Colon (tissue), 2 donors: ENCODE measurements around the gene TTC27.
"Not testable (repeated sequence)": the region's sequence is repeated elsewhere in the genome, so short reads cannot be mapped to it uniquely, and the experiment has no call there.

ENCODE experiments used
- FAIRE-seq: peaks from 2 replicates; lab custom pipeline; 2012; peaks lifted over from hg19 to GRCh38; lab: Jason Lieb, UNC
- donor health status: control.
- donor health status: control.

Gene TTC27

DNA sequence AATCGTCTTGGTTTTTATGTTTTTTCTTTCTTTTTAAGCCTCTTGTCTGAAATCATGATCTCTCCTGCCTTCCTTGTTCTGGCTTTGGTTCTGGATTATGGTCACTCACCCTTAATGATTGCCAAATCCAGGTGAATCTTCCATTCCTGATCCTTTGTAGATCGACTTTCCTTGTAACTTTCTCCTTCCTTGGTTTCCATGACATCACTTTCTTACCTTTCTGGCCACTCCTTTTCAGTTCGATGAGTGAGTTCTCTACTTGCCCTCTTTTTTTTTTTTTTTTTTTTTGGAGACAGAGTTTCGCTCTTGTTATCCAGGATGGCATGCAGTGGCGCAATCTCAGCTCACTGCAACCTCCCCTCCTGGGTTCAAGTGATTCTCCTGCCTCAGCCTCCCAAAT, 179.8 kb downstream of the TTC27 start:
- FAIRE-seq = no peak

DNA sequence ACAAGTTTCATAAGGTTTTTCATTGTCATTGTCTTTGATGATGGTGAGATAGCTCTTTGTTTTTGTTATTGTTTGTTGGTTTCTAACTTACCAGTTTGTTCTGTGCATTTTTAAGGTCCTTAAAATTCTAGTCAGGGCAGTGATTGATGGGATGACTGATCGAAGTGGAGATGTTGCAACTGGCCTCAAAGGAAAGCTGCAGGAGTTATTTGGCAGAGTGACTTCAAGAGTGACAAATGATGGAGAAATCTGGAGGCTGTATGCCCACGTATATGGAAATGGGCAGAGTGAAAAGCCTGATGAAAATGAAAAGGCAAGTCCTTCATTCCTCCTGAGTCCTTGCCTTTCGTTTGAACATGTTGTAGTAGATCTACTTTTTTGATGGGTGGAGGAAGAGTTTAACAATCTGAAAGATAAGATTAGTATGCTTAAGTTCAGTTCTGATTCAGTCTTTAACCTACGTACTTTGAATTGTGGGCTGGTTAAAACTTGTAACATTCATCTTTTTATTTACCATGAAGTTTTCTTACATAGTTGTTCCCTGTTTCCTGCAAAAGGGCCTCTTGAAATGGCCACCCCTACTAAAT, 183.2 kb downstream of the TTC27 start:
- FAIRE-seq = no peak

DNA sequence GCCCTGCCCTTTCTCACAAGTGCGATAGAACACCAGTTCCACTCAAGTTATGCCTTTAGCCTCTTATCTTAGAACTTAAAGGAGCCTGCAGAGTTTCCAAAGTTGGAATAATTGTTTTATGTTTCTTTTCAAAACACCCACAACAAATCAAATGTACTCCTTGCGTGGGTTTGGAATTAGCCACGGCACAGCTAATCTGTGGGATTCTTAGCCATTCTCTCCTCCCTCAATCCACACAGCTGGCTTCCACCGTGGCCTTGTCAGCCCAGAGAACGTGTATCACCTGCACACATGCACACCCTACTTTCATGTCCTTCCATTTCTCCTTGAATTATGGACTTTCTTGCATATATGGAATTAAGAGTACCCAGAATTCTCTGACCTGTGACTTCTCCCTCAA, 183.8 kb downstream of the TTC27 start:
- no peak for FAIRE-seq

DNA sequence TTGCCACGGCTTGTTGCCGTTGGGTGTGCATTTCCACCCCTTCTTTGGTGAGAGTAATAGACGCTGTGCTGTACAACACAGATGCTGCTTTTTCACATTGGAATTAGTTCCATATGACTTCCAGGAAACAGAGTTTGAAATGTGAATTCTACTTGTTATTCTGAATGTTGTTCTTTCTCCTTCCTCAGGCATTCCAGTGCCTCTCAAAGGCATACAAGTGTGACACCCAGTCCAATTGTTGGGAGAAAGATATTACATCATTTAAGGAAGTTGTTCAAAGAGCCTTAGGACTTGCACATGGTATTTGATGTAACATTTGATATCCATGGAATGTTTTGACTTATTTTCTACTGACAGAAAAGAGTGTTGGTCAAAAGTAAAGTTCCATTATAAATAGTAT, 184.5 kb downstream of the TTC27 start:
- no peak for FAIRE-seq

DNA sequence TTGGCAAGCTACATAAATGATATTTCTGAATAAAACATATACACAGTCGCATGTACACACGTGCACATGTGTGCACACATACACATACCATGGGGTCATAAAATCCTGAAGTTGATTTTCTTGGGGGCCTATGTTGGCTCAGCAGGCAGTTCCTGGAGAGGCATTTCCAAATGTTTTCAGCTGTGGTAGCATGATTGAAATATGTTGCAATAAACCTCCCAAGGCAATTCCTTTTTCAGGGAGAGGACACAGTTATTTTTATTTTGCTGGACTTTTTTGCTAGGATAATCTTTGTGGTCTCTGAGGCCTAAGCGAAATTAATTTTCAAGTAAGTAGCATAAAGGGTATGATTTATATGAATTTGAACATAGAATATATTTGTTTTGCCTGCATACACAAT, 192.2 kb downstream of the TTC27 start:
- no peak for FAIRE-seq

DNA sequence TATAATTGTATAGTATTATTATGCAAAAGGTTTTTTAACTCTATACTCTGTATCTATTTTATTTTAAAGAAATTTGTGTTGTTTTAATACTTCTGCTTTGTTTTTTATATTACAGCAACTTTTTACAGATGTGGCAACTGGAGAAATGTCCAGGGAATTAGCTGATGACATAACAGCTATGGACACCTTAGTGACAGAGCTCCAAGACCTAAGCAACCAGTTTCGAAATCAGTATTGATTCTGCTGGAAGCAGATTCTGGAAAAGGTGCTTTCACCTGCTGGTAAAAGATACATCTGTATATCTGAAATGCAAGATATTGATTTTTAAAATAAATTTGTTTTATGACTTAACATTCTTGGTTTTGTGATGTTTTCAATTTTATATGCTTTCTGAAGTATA, 192.9 kb downstream of the TTC27 start:
- FAIRE-seq = no peak

DNA sequence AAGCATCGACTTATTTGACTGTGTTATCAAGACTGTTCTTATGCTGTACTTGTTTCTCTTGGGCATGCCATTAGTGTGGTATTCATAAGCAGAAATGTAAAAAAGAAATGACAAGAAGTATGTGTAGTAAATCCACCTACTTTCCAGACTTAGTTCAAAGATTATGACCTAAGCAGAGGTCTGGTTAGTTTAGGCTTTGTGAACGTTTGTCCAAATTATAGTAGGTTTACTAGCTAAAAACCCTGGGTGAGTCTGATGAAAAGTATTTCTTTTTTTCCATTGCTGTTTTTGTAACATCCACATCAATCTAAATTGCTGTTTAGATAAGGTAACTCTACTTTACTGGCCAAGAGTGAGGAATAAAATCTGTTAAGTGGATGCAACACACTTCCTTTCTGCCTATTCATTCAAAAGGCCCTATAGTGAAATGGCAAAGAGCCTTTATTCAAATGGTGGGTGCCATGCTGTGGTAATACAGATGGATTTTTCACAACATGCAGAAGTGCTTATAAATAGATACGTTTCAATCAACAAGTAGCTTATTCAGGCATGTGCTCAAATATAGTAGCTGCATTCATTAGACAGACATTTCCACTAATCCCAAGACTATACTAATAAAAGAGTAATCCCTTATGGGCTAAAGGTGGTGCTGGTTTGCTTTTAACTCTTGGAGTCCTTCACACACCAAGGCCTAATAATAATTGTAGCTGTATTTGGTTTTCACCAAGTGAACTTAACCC, 196.4 kb downstream of the TTC27 start:
- FAIRE-seq = no peak

DNA sequence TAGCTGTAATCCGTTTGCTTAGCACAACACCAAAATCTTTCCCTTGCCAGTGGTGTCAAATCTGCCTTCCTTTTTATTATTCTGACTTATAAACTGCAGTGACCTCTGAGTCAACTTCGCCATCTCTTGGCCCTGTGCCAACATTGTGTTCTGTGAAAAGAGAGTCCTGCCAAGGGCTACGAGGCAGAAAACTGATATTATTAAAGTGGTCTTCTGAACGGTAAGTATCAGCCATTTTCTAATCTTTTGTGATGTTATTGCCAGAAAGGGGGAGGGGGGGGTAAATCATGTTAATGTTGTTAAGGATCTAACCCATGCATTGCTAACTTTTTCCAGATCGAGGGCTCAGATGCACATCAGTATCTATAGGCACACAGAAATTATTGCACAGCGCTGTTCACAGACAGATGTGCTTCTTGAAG, 197.5 kb downstream of the TTC27 start:
- FAIRE-seq = no peak

DNA sequence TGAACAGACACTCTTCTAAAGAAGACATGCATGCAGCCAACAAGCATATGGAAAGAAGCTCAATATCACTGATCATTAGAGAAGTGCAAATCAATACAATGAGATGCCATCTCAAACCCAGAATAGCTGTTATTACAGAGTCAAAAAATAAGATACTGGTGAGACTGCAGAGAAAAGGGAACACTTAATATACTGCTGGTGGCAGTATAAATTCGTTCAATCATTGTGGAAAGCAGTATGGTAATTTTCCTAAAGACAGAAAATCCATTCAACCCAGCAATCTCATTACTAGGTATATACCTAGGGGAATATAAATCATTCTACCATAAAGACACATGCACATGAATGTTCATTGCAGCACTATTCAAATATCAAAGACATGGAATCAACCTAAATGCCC, 202.3 kb downstream of the TTC27 start:
- FAIRE-seq = no peak

DNA sequence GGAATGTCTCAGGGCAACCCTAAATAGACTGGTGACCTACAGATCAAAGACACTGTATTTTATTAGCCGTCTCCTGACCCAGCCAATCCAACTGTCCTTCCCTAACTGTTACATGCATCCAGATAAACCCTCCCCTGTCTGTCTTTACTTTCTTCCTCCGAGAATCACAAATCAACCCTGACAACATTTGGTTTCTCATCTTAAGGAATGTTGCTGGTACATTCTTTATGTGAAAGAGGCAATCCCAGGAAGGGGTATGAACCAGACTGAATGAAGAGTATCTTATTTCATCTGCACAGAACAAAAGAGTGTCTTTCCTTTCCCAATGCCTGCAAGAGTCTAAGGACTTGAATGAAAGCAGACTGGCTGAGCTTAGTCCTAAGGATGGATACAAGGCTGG, 205.0 kb downstream of the TTC27 start:
- FAIRE-seq = no peak

DNA sequence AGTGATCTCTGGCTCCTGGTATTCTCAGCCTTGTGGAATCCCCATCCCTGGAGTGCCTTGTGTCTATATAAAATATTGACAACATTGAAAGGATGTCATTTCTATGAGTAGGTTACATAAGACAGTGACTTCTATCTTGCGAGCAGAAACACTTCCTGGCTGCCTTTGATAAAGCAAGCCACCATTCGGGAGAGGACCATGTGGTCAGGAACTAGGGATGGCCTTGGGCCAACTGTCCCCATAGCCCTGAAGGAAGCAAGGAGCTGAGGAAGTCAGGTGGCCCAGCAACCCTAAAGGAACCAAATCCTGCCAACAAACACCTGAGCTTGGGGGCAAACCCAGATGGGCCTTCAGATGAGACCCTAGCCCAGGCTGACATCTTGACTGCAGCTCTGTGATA, 205.9 kb downstream of the TTC27 start:
- no peak for FAIRE-seq

DNA sequence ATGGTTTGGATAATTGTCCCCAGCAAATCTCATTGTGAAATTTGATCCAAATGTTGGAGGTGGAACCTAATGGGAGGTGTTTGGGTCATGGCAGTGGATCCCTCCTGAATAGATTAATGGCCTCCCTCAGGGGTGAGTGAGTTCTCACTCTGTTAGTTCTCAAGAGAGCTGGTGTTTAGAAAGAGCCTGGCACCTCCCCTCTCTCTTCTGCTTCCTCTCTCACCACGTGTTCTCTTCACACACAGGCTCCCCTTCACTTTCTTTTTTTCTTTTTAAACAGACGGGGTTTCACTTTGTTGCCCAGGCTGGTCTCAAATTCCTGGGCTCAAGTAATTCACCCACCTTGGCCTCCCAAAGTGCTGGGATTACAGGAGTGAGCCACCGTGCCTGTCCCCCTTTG, 207.3 kb downstream of the TTC27 start:
- FAIRE-seq = no peak

DNA sequence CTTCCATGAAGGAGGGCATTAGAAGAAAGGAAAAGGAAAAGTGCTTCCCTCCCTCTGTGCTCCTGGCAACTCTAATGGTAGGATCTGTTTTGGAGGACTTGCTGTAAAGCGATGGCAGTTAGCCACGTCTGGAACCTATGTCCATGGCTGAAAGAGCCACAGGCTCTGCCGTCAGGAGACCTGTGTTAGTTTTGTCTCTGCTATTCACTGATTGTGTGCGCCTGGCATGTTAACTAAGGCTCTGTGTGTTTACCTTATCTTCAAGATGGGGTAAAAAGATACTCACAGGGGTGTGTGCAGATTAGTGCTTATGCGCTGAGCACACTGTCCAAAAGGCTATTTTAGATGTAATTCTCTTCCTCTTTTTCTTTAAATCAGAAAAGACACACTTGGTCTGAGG, 209.1 kb downstream of the TTC27 start:
- no peak for FAIRE-seq

DNA sequence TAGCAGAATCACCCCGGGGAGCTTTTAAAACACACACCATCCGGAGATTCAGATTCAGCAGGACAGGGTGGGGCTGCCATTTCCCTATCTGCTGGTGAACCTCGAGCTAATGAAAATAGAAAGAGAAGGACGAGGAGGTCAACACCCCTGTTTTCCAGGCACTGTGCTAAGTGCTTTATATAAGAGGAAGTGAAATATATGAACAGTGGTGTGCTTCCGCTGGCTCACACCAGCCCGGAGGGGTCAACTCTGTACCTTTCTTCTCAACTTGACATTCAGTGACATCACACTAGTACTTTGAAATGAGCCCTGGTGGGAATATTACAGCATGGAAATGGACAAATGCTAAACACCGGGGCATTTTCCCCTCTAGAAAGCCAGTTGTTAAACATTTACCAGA, 210.6 kb downstream of the TTC27 start:
- no peak for FAIRE-seq

DNA sequence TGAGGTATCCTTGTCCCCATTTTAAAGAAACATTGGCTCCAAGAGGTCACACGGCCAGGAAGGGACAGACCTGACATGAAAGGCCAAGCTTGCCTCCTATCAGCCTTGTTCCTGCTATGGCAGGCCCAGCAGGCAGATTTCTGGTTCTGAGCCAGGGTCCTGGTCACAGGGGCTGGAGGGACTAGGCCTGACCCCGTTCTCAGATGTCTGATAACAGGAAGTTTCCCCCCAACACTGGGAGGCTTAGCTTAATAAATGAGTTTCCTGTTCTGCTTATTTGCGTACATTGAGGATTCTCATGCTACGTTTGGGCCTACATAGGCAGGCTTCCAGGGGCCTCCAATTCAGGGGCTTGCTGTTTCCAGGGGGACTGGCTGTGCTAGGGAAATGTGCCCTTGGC, 211.1 kb downstream of the TTC27 start:
- no peak for FAIRE-seq

DNA sequence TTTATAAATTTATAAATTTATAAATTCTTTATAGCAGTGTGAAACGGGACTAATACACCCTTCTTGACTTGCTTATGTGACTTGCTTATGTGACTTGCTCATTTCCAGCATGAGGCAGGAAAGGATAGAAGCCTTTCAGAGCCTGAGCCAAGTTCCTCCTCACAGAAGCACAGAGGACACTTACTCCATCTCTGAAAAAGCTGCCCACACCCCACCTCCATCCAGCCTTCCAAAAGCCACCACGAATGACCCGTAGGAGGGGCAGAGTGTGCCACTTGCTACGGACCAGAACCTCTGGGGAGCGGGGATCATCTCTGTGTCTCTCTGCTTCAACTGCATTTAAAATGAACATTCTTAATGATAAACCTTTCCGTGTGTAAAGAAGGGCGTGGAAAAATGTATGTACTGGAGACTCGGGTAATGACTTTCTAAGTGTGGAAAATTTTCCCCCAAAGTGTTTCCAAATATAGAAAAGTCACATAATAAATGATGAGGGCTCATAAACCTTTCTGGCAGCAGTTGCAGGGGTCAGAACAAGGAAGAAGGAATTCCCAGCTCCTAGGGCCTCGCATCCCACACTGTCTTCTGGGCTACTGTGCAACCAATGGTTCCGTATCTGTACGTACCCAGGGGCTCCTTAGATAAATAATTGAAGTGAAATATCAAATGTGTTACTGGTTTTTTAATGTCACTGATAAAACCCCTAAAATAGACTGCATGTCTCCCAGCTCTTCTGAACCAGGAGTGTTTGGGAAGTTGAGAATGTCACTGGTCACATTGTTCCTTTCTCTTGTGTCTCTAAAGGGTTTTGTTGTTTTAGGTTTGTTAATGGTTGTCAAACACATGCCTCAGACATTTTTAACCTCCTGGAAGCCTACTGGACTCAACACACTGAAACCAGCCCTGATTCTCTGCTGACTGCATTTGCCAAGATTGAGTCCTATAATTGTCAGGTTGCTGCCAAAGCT, 214.4 kb downstream of the TTC27 start:
- FAIRE-seq = no peak

DNA sequence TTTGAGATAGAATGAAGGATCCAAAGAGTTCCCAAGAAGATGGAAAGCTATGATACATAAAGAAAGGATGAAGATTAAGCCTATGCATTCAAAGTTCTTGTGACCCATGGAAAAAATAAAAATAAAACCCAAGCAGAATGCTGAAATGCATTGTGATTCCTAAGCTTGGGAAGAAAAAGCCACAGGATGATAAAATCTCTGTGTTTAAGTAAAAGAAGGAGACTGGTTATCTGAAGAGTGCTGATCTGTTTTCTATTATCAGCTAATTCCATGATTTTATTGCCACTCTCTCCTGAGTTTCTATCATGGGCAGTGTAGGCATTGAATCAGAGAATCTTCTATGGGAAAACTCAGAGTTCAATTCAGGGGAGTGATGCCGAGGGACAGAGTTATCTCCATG, 215.8 kb downstream of the TTC27 start:
- no peak for FAIRE-seq

DNA sequence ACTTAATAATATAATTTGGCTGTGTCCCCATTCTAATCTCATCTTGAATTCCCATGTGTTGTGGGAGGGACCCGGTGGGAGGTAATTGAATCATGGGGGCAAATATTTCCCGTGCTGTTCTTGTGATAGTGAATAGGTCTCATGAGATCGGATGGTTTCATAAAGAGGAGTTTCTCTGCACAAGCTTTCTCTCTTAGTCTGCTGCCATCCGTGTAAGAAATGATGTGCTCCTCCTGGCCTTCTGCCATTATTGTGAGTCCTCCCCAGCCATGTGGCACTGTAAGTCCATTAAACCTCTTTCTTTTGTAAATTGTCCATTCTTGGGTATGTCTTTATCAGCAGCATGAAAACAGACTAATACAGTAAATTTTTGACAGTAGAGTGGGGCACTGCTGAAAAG, 216.4 kb downstream of the TTC27 start:
- no peak for FAIRE-seq

DNA sequence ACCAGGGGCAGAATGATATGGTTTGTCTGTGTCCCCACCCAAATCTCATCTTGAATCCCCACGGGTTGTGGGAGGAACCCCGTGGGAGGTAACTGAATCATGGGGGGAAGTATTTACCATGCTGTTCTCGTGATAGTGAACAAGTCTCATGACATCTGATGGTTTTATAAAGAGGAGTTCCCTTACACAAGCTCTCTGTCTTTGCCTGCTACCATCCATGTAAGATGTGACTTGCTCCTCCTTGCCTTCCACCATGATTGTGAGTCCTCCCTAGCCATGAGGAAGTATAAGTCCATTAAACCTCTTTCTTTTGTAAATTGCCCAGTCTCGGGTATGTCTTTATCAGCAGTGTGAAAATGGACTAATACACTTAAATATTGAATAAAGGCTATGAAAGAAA, 218.4 kb downstream of the TTC27 start:
- FAIRE-seq = not testable (repeated sequence)

DNA sequence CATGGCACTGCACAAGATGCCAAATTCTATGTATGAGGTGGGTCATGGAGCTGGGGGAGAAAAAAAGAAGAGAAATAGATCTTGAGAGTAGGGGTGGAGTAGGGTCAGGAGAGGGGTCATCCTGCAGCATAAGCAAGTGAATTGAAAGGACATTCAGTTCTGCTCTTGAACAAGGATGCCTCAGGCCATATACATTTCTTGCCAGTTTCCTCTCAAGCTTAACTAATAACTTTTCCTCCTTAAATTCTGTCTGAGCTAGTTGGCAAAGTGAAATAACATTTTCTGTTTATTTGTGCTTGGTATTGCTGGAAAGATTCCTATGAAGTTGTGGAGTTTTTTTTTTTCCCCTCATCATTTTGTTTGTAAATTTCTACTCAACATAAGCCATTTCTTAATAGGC, 219.9 kb downstream of the TTC27 start:
- FAIRE-seq = no peak

DNA sequence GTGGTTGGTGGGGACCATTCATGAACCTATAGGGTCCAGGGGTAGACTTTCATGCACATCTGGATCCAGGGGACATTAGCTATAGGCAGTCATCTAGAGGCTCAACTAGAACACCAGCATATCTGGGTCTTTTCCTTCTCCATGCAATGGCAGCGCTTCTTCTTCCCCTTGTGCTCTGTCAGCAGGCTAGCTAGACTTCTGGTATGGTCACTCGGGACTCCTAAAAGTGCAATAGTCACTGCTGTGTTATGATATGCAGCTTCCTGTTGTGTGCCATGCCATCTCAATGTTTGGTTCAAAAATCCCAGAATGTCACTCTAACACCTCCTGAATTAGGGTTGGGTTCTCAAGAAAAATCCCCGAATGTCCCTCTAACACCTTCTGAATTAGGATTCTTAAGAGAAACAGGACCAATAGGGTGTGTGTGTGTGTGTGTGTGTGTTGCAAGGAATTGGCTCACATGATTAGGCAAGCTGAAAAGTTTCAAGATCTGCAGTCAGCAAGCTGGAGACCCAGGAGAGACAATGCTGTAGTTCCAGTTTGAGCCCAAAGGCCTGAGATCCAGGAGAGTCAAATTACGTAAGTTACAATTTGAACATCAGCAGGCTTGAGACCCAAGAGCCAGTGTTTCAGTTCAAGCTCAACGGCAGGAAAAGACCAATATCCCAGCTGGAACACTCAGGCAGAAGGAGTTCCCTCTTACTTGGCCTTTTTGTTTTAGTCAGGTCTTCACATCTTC, 221.8 kb downstream of the TTC27 start:
- FAIRE-seq = no peak

DNA sequence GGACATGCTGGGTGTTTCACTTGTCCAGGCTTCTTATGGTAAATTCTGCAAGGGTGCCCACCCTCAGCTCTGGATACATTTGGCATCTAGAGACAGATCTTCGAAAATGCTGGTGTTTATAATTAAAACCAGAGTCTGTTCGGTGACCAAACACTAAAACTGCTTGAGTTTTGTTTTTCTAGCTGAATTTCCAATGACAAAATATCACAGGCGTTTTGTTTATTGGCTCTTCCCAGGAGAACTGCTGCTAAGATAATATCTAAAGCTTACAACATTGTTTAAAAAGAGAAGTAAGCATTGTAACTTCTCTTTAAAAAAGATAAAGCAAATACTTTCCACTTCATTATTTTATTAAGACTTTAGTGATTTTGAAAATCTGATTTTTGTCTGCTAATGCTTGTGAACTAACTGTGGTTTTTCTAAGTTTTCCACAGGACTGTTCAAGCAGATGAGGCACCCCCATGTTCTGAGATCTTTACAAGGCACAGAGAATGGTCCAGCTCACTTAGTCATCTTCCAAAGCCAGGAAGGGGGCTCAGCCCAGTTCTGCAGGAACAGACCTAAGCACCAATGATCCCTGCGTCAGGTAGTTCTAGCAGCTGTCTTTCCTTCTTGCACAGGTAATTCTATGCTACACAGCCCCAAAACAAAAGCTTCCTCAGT, 224.1 kb downstream of the TTC27 start:
- no peak for FAIRE-seq
